DOHH2 (cell line): Measurements from ENCODE around the gene COX7A2L.

Source experiments
- H3F3A ChIP-seq: fragments of 200-600 bp; sonication (generic), shearing (Covaris generic); 2 replicates; pipeline ENCODE4 v1.6.0; 2016; ENCODE audit warnings: antibody characterized with exemption, mild to moderate bottlenecking; ENCODE audit not compliant: control insufficient read depth, insufficient read depth
- H3K27ac ChIP-seq: fragments of 200-600 bp; sonication (generic); 2 replicates; pipeline ENCODE4 v1.5.1; 2014; ENCODE audit warnings: low read depth, mild to moderate bottlenecking, low read length, moderate library complexity
- H3K27me3 ChIP-seq: fragments of 200-600 bp; sonication (generic); 2 replicates; pipeline ENCODE4 v1.6.1; 2014; ENCODE audit warnings: mild to moderate bottlenecking, low read length, mixed read lengths; ENCODE audit not compliant: control insufficient read depth
- H3K36me3 ChIP-seq: fragments of 200-600 bp; sonication (generic); 2 replicates; pipeline ENCODE4 v1.6.1; 2014; ENCODE audit warnings: mild to moderate bottlenecking, low read length, moderate library complexity, mixed read lengths; ENCODE audit not compliant: control insufficient read depth
- H3K4me1 ChIP-seq: fragments of 200-600 bp; sonication (generic); 2 replicates; pipeline ENCODE4 v1.6.1; 2014; ENCODE audit warnings: mild to moderate bottlenecking, low read length, mixed read lengths; ENCODE audit not compliant: control insufficient read depth
- H3K4me2 ChIP-seq: fragments of 200-600 bp; sonication (generic); 2 replicates; pipeline ENCODE4 v1.6.0; 2014; ENCODE audit warnings: mild to moderate bottlenecking, low read length, moderate library complexity
- H3K4me3 ChIP-seq: fragments of 200-600 bp; sonication (generic); 2 replicates; pipeline ENCODE4 v1.5.1; 2014; ENCODE audit warnings: mild to moderate bottlenecking, low read length, mixed read lengths
- H3K79me2 ChIP-seq: fragments of 200-600 bp; sonication (generic); 2 replicates; pipeline ENCODE4 v1.6.1; 2014; ENCODE audit warnings: mild to moderate bottlenecking, low read length, mixed read lengths; ENCODE audit not compliant: control insufficient read depth
- H3K9me2 ChIP-seq: fragments of 200-600 bp; sonication (generic); replicated peaks from 2 replicates; pipeline ENCODE4 v1.6.1; 2014; ENCODE audit warnings: mild to moderate bottlenecking, low read length, mixed read lengths; ENCODE audit not compliant: control insufficient read depth
- H3K9me3 ChIP-seq: fragments of 200-600 bp; sonication (generic); 2 replicates; pipeline ENCODE4 v1.6.1; 2014; ENCODE audit warnings: antibody characterized with exemption, low read length, mixed read lengths; ENCODE audit not compliant: control insufficient read depth, insufficient read depth
- H4K20me1 ChIP-seq: fragments of 200-600 bp; sonication (generic); 2 replicates; pipeline ENCODE4 v1.6.0; 2014; ENCODE audit warnings: low read depth, mild to moderate bottlenecking, antibody characterized with exemption, low read length, moderate library complexity; ENCODE audit not compliant: control insufficient read depth, insufficient read depth
- EZH2phosphoT487 ChIP-seq: fragments of 200-600 bp; sonication (generic); IDR thresholded peaks from 2 replicates; pipeline ENCODE4 v1.6.1; 2017; ENCODE audit warnings: borderline replicate concordance, mild to moderate bottlenecking, antibody characterized with exemption, low read length, moderate library complexity, mixed read lengths
- TF ChIP-seq, protein P1 (sequence below): fragments of 200-600 bp; sonication (generic); IDR thresholded peaks from one replicate; pipeline ENCODE4 v1.5.1; 2014; ENCODE audit warnings: antibody characterized with exemption, mild to moderate bottlenecking, low read depth, low read length; ENCODE audit not compliant: poor library complexity, severe bottlenecking

The COX7A2L gene

DNA sequence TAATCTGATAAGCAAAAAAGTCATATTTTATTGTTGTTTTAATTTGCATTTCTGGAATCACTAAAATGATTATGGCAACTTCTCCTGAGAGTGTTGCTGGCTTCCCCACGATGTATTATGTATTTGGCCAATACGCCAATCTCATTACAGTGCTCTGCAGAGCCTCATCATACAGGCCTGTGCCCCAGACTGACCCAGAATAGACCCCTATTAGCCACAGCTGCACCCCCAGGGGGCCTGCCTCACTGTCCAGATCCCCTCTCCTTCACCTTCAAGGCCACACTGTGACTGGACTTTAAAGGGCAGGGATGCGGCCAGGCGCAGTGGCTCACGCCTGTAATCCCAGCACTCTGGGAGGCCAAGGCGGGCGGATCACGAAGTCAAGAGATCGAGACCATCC is 17.4 kb upstream of the COX7A2L start:
- Histone ChIP-seq H3K27me3 (peaks cover 26% of the 10 kb centered on the region), H3K27ac (no peak overlapping the region), H3K9me3 (no peaks in the 10 kb centered on the region)

DNA sequence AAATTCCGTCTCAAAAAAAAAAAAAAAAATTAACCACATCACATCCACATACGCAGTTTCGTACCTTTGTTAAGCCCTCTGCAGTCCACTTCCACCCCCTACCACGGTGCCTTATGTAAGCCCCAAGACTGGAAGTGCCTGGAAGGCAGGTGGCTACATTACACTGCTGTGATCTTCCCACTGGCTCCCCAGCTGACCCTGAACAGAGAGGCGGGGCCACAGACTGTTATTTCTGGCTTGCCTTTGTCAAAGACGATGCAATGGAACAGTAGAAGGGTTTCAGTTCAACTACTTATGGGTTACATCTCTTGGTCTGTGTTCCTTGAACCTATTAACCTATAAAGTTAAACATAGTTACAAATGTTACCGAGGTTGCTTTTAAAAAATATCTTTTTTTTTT is 15.7 kb upstream of the COX7A2L start:
- TF ChIP-seq, protein P1, sequence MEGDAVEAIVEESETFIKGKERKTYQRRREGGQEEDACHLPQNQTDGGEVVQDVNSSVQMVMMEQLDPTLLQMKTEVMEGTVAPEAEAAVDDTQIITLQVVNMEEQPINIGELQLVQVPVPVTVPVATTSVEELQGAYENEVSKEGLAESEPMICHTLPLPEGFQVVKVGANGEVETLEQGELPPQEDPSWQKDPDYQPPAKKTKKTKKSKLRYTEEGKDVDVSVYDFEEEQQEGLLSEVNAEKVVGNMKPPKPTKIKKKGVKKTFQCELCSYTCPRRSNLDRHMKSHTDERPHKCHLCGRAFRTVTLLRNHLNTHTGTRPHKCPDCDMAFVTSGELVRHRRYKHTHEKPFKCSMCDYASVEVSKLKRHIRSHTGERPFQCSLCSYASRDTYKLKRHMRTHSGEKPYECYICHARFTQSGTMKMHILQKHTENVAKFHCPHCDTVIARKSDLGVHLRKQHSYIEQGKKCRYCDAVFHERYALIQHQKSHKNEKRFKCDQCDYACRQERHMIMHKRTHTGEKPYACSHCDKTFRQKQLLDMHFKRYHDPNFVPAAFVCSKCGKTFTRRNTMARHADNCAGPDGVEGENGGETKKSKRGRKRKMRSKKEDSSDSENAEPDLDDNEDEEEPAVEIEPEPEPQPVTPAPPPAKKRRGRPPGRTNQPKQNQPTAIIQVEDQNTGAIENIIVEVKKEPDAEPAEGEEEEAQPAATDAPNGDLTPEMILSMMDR: no peak
- no peak for TF ChIP-seq EZH2phosphoT487
- Histone ChIP-seq H3K9me3 (no peaks in the 10 kb centered on the region), H3K9me2 (no peaks in the 10 kb centered on the region), H3K4me3 (no peak overlapping the region), H3K79me2 (no peaks in the 10 kb centered on the region), H3K27ac (no peak overlapping the region), H3K36me3 (no peaks in the 10 kb centered on the region), H3K4me1 (no peaks in the 10 kb centered on the region), H3K27me3 (peaks cover 22% of the 10 kb centered on the region), H3K4me2 (no peak overlapping the region), H4K20me1 (no peaks in the 10 kb centered on the region), H3F3A (no peaks in the 10 kb centered on the region)

More for the DNA sequence above, 17.4 kb upstream of the COX7A2L start:
- no peaks in the 10 kb centered on the region for H3K9me2 ChIP-seq
- no peak for TF ChIP-seq EZH2phosphoT487
- TF ChIP-seq, protein P1: no peak
- H3K4me1 ChIP-seq: no peaks in the 10 kb centered on the region
- H3K4me3 ChIP-seq: no peak overlapping the region
- H4K20me1 ChIP-seq: no peaks in the 10 kb centered on the region
- no peak overlapping the region for H3K4me2 ChIP-seq
- no peaks in the 10 kb centered on the region for H3K36me3 ChIP-seq
- no peaks in the 10 kb centered on the region for H3K79me2 ChIP-seq
- no peaks in the 10 kb centered on the region for H3F3A ChIP-seq

DNA sequence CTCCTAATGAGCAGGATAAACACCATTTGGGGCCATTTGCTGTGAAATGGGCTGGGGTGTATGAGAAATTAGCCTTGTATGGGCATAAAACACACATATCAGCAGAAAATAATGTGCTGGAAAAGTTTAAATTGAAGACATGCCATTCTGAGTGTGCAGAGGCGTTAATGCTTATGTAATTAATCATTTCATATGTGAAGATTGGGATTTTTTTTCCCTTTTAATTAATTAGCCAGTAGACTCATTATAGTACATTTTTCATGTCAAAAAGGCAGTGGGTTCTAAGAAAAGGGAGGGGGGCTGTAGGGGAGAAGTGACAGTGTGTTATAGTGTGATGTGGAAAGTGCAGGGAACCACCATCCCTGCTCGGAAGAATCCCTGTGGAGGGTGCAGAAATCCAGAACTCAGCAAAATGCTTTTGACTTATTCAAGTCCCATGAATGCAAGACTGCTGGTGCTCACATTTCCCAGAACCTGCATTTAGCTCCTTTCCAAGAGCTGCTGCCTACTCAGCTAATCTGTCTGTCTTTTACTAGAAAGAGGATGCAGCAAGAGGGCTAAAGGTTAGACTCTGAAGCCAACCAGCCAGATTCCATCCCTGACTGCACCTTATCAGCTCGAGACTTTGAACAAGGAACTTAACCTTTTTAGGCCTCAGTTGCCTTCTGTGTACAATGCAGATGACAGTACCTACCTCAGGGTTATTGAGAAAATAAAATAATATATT is 11.6 kb upstream of the COX7A2L start:
- H3F3A ChIP-seq: no peaks in the 10 kb centered on the region
- H3K4me3 ChIP-seq: no peak overlapping the region
- no peaks in the 10 kb centered on the region for H3K9me3 ChIP-seq
- H3K4me2 ChIP-seq: no peak overlapping the region
- no peaks in the 10 kb centered on the region for H3K9me2 ChIP-seq
- no peaks in the 10 kb centered on the region for H4K20me1 ChIP-seq
- H3K4me1 ChIP-seq: no peaks in the 10 kb centered on the region
- no peaks in the 10 kb centered on the region for H3K36me3 ChIP-seq
- H3K27ac ChIP-seq: no peak overlapping the region
- no peak for TF ChIP-seq EZH2phosphoT487
- TF ChIP-seq, protein P1: no peak
- H3K27me3 ChIP-seq: peaks cover 8% of the 10 kb centered on the region; the same call in 1 of the 2 replicates
- H3K79me2 ChIP-seq: no peaks in the 10 kb centered on the region
